Measurements from ENCODE around the gene KRT222.

KRT222 gene

DNA sequence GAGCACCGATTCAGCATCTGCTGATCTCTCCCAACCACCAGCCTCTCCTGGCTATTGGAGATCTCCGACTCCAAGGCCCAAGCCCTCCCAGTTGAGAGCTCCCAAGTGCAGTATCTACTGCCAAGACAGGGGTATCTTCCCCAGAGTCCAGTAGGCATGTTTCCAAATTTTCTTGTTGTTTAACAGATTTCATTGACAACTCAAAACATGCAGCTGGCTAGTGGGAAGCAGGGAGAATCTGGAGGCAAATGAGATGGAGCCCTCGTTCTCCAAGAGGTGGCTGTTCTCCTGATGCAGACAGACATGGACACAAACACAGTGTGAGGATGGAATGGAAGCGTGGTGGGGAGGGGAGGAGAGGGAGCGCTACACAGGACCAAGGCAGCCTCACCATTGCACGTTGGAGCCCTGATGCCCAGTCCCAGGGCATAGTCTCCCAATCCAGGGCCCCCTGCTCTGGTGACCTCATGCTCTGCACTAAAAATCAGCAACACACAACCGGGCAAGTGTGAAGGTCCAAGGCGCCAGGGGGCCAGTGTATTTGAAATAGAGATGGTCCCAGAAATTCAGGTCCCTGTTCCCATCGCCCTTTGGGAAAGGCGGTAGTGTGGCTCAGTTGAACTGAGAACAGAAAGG lies 49.0 kb downstream of the KRT222 start:
- no peak for DNase-seq (ENCODE audit: extremely low spot score)
- CTCF ChIA-PET: interaction anchor here (0.6 to 1.5 kb wide), 12 partner anchors 8 to 1041 kb away, joined by 3 to 15 read pairs (median 4); partner anchors contain the start of genes KRT10 and KRT26
- POLR2A ChIA-PET: interaction anchor here (0.8 to 1.4 kb wide), 3 partner anchors 10 to 115 kb away, joined by 3 to 4 read pairs (median 3); partner anchors contain the start of gene SMARCE1
- no peak for TF ChIP-seq ARNT (IDR thresholded peaks at IDR 0.05)
- TF ChIP-seq SP1 (IDR thresholded peaks at IDR 0.05): no peak
- TF ChIP-seq FOXK2 (IDR thresholded peaks at IDR 0.05): no peak
- no peak for TF ChIP-seq ZNF384 (IDR thresholded peaks at IDR 0.05)
- no peak for TF ChIP-seq ELF4 (IDR thresholded peaks at IDR 0.05)
- TF ChIP-seq BHLHE40 (IDR thresholded peaks at IDR 0.05; ENCODE audit: borderline replicate concordance): no peak
- TF ChIP-seq LEF1 (IDR thresholded peaks at IDR 0.05; ENCODE audit: borderline replicate concordance): no peak
- TF ChIP-seq CTBP1 (IDR thresholded peaks at IDR 0.05; ENCODE audit: borderline replicate concordance): no peak
- TF ChIP-seq TARDBP (IDR thresholded peaks at IDR 0.05): no peak
- no peak for TF ChIP-seq SUZ12 (IDR thresholded peaks at IDR 0.05)
- TF ChIP-seq, protein P1, sequence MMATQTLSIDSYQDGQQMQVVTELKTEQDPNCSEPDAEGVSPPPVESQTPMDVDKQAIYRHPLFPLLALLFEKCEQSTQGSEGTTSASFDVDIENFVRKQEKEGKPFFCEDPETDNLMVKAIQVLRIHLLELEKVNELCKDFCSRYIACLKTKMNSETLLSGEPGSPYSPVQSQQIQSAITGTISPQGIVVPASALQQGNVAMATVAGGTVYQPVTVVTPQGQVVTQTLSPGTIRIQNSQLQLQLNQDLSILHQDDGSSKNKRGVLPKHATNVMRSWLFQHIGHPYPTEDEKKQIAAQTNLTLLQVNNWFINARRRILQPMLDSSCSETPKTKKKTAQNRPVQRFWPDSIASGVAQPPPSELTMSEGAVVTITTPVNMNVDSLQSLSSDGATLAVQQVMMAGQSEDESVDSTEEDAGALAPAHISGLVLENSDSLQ (IDR thresholded peaks at IDR 0.05): no peak
- TF ChIP-seq FOXA1 (IDR thresholded peaks at IDR 0.05): no peak
- TF ChIP-seq L3MBTL2 (conservative IDR thresholded peaks at IDR 0.05): no peak
- TF ChIP-seq NFRKB (IDR thresholded peaks at IDR 0.05): no peak
- no peak for TF ChIP-seq FOXM1 (IDR thresholded peaks at IDR 0.05; ENCODE audit: borderline replicate concordance)
- TF ChIP-seq HDGF (IDR thresholded peaks at IDR 0.05; ENCODE audit: borderline replicate concordance): no peak

DNA sequence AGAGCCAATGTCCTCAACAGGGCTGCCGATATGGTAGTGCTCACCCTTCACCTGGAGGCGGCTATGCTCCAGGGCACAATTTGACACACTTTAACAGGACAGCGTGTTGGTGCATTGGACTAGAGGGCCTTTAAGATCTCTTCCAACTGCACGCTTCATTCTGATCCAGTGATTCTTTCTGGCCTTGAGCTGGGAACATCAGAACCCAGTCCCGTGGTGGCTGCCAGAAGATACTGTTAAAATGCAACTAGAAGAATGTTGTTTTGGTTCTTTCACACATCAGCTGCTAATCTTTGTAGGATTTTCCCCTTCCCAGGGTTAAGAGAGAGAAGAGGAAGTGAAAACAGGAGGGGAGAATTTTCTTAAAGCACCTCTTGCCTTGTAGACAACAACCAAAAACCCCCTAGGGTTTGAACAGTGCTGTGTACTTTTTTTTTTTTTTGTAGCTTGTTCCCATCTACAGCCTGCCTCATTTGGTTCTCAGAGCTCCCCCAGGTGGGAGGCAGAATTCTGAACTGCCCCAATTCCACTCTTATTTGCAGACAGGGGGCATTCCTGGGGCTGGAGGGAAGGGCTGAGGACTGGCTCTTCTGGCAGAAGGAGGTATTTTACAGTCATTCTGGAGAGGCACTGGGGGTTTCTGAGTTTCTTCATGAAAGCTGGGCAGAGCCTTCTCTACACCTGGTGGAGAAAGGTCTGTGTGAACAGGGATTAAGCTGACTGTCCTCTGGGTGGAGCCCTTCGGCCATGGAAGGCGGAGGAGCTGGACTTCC lies 49.7 kb downstream of the KRT222 start:
- POLR2A ChIA-PET: interaction anchor here (0.8 to 1.4 kb wide), 3 partner anchors 10 to 116 kb away, joined by 3 to 4 read pairs (median 3); partner anchors contain the start of gene SMARCE1
- DNase-seq (ENCODE audit: extremely low spot score): peak; percentile 58
- CTCF ChIA-PET: interaction anchor here (0.6 to 1.5 kb wide), 11 partner anchors 9 to 1042 kb away, joined by 3 to 15 read pairs (median 4); partner anchors contain the start of gene KRT10
- TF ChIP-seq SUZ12 (IDR thresholded peaks at IDR 0.05) (no peak), CTBP1 (IDR thresholded peaks at IDR 0.05; ENCODE audit: borderline replicate concordance) (no peak), L3MBTL2 (conservative IDR thresholded peaks at IDR 0.05) (no peak), NFRKB (IDR thresholded peaks at IDR 0.05) (no peak), BHLHE40 (IDR thresholded peaks at IDR 0.05; ENCODE audit: borderline replicate concordance) (no peak), ZNF384 (IDR thresholded peaks at IDR 0.05) (no peak), ELF4 (IDR thresholded peaks at IDR 0.05) (no peak), HDGF (IDR thresholded peaks at IDR 0.05; ENCODE audit: borderline replicate concordance) (no peak), ARNT (IDR thresholded peaks at IDR 0.05) (no peak), FOXA1 (IDR thresholded peaks at IDR 0.05) (no peak), TARDBP (IDR thresholded peaks at IDR 0.05) (no peak), FOXK2 (IDR thresholded peaks at IDR 0.05) (no peak), LEF1 (IDR thresholded peaks at IDR 0.05; ENCODE audit: borderline replicate concordance) (no peak), SP1 (IDR thresholded peaks at IDR 0.05) (no peak), FOXM1 (IDR thresholded peaks at IDR 0.05; ENCODE audit: borderline replicate concordance) (no peak)
- TF ChIP-seq, protein P1 (IDR thresholded peaks at IDR 0.05): no peak

DNA sequence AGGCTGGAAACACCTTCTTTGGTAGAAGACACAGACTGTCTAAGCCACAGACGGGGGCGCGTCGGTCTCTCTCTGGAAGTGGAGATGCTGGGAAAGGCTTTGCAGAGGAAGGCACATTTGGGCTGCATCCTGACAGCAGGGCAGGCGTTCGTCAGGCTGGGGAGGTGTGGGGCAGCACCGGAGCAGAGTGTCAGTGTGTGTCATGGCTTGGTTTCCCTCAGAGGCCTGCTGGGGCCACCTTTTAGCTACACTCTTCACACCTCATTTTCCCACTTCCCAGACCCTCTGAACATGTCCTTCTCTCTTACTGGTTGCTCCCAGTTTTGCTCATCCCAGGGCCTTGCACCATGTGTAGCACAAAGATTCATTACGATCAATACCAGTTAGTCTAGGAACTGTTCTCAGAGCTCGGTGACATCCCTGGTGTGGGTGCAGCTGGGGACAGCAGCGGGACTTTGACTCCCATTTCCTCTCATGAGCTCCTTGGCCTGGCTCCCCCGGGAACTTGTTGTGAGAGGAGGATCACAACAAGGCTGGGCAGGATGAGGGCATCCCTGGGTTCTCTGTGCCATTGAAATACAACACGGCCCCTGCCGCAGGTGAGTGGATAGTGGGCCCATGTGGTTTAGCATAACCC lies 50.4 kb downstream of the KRT222 start:
- no peak for DNase-seq (ENCODE audit: extremely low spot score)
- CTCF ChIA-PET: interaction anchor here (0.8 to 1.5 kb wide), 6 partner anchors 10 to 232 kb away, joined by 3 to 15 read pairs (median 4); no protein-coding TSS in a partner anchor
- no peak for TF ChIP-seq LEF1 (IDR thresholded peaks at IDR 0.05; ENCODE audit: borderline replicate concordance)
- TF ChIP-seq FOXA1 (IDR thresholded peaks at IDR 0.05): no peak
- no peak for TF ChIP-seq SUZ12 (IDR thresholded peaks at IDR 0.05)
- no peak for TF ChIP-seq ARNT (IDR thresholded peaks at IDR 0.05)
- no peak for TF ChIP-seq TARDBP (IDR thresholded peaks at IDR 0.05)
- TF ChIP-seq ELF4 (IDR thresholded peaks at IDR 0.05): no peak
- no peak for TF ChIP-seq BHLHE40 (IDR thresholded peaks at IDR 0.05; ENCODE audit: borderline replicate concordance)
- no peak for TF ChIP-seq CTBP1 (IDR thresholded peaks at IDR 0.05; ENCODE audit: borderline replicate concordance)
- TF ChIP-seq HDGF (IDR thresholded peaks at IDR 0.05; ENCODE audit: borderline replicate concordance): no peak
- no peak for TF ChIP-seq L3MBTL2 (conservative IDR thresholded peaks at IDR 0.05)
- no peak for TF ChIP-seq ZNF384 (IDR thresholded peaks at IDR 0.05)
- POLR2A ChIA-PET: no interaction called here

DNA sequence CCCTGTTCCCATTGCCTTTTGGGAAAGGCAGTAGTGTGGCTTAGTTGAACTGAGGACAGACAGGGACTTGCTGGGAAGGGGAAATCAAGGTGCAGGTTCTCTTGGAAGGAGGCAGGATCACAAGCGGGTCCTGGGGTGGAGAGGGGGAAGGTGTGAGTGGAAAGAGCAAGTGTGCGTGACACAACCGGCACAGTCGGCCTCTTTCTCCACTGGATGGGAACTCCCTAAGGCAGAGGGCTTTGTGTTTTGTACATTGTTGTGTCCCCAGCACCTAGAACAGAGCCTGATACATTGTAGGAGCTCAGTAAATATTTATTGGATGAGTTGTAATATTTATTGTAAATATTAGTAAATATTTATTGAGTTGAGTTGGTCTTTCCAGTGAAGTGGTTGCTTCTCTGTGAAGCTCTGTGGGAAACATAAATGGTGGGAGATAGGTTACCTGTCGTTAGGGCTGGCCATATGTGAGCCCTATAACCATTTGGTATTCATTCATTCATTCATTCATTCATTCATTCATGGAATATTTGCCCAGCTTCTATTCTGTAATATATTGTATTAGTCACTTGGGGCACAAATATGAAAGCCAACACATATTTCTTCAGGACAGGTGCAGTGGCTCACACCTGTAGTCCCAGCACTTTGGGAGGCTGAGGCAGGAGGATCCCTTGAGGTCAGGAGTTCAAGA lies 51.4 kb downstream of the KRT222 start:
- POLR2A ChIA-PET: no interaction called here
- CTCF ChIA-PET: interaction anchor here (0.6 kb wide), 1 partner anchor 936 kb away, joined by 3 read pairs; no protein-coding TSS in a partner anchor
- no peak for DNase-seq (ENCODE audit: extremely low spot score)
- TF ChIP-seq ELF4 (IDR thresholded peaks at IDR 0.05): no peak
- TF ChIP-seq, protein P1 (IDR thresholded peaks at IDR 0.05): no peak
